ENCODE measurements around the gene HINT3. TPM values are rescaled to one million over a fixed set of nuclear protein-coding genes. Genes with fewer than 3 reads are reported as not detected.

The HINT3 gene
- total and polyA plus RNA-seq, 2 of the 13 experiments (the other 11 are each of a cell fraction or from before 2014, with no cell fraction given) = 3.1 to 22.8 TPM

DNA sequence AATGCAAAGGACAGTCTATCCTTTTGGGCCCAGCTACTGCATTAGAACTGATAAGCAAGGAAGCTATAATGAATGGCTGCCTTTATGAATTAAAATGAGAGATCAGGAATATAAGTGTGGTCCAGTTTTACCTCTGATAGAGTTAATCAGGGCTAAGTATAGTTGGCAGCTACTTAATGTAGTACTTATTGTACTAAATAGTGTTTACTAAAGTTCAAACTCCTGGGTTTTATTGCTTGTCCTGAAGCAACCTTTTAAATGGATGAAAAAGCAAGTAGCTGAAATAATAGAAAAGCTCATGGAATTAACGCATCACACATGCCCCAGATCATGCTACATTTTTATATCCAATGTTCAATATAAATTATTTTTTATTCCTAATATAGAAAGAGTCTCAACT is 35.1 kb downstream of the HINT3 start (continued):
- TF ChIP-seq ZNF253 (CRISPR knock-in tag; IDR thresholded peaks at IDR 0.05; ENCODE audit: borderline replicate concordance) (no peak), TCF7L2 (IDR thresholded peaks at IDR 0.05; ENCODE audit: low read depth, low read length) (no peak), ZNF891 (CRISPR knock-in tag; IDR thresholded peaks at IDR 0.05) (no peak), ZNF138 (CRISPR knock-in tag; IDR thresholded peaks at IDR 0.05; ENCODE audit: low read depth) (no peak)

- WGBS (ENCODE audit: low lambda C conversion rate) = 84% methylated on average over 5 of the region's 5 CpGs
- no peaks in the 10 kb centered on the region for H3K27me3 ChIP-seq (ENCODE audit: control insufficient read depth in 1 of 2, insufficient read depth in 2 of 2, low read length in 2 of 2)
- no TSS peak for BruUV-seq (replicated peaks)
- no peak overlapping the region for H3K4me3 ChIP-seq (replicated peaks in 1 of 3; ENCODE audit: insufficient read depth in 1 of 3, low read depth in 2 of 3, low read length in 3 of 3)
- no peak for FAIRE-seq
- no peak for DNase-seq (ENCODE audit: low spot score)
- no peak overlapping the region for H3K4me2 ChIP-seq (ENCODE audit: low read depth, low read length)
- H3K9ac ChIP-seq (ENCODE audit: insufficient read depth, low read depth, low read length) = no peak overlapping the region
- in situ Hi-C loops (cut with HindIII; ENCODE audit: extremely low pct_ligation_motif_present, low pct_unique_long_range_greater_than_20kb) (no loop called here), intact Hi-C loops (cut with micrococcal nuclease; ENCODE audit: unreplicated experiment) (loop anchor here (10.0 kb wide), 2 partner anchors 320 to 660 kb away; no protein-coding TSS in a partner anchor)
- CTCF ChIA-PET (ENCODE audit: low intra/inter-chr PET ratio, low total read pairs) = interaction anchor here (1.0 kb wide), 1 partner anchor 21 kb away, joined by 3 read pairs; no protein-coding TSS in a partner anchor
- POLR2A ChIA-PET = interaction anchor here (2.5 kb wide), 1 partner anchor 9 kb away, joined by 40 read pairs; the partner anchor contains the start of gene TRMT11
- H4K20me1 ChIP-seq (ENCODE audit: insufficient read depth, low read length) = peaks cover 35% of the 10 kb centered on the region
- H3K79me2 ChIP-seq (ENCODE audit: insufficient read depth, low read length) = peaks cover 56% of the 10 kb centered on the region
- H3K9me3 ChIP-seq (ENCODE audit: low read length) = no peaks in the 10 kb centered on the region
- no peak overlapping the region for H3K27ac ChIP-seq (ENCODE audit: extremely low read length, insufficient read depth, low read length)
- H3K36me3 ChIP-seq (replicated peaks in 1 of 2; ENCODE audit: control insufficient read depth in 1 of 2, insufficient read depth in 2 of 2, low read length in 2 of 2) = peaks cover 10 to 31% of the 10 kb centered on the region in 2 experiments
- no peak overlapping the region for H2AFZ ChIP-seq (ENCODE audit: low read length)
- ATAC-seq = peak; percentile 31; the same call in 2 of the 3 replicates
- peaks cover 56% of the 10 kb centered on the region for H3K4me1 ChIP-seq (ENCODE audit: insufficient read depth, low read length)
- no peak for TF ChIP-seq ZSCAN20 (CRISPR knock-in tag; IDR thresholded peaks at IDR 0.05; ENCODE audit: borderline replicate concordance)
- no peak for TF ChIP-seq HMGXB3 (CRISPR knock-in tag; IDR thresholded peaks at IDR 0.05; ENCODE audit: borderline replicate concordance)
- no peak for TF ChIP-seq ARNTL (CRISPR knock-in tag; IDR thresholded peaks at IDR 0.05)
- TF ChIP-seq TRIM24 (CRISPR knock-in tag; IDR thresholded peaks at IDR 0.05) = no peak
- TF ChIP-seq ZNF572 (CRISPR knock-in tag; IDR thresholded peaks at IDR 0.05) = no peak
- no peak for TF ChIP-seq HMGA1 (CRISPR knock-in tag; conservative IDR thresholded peaks at IDR 0.05)
- TF ChIP-seq TEAD2 (CRISPR knock-in tag; IDR thresholded peaks at IDR 0.05) = no peak
- no peak for TF ChIP-seq UBTF (CRISPR knock-in tag; IDR thresholded peaks at IDR 0.05)
- no peak for TF ChIP-seq ZNF83 (CRISPR knock-in tag; IDR thresholded peaks at IDR 0.05; ENCODE audit: borderline replicate concordance)
- no peak for TF ChIP-seq THAP7 (CRISPR knock-in tag; IDR thresholded peaks at IDR 0.05)
- TF ChIP-seq ZMYM4 (CRISPR knock-in tag; IDR thresholded peaks at IDR 0.05) = no peak
- TF ChIP-seq KDM6A (CRISPR knock-in tag; IDR thresholded peaks at IDR 0.05; ENCODE audit: low read depth) = no peak
Measured at GRCh38 chr6:125994670-125995488, 38.3 kb downstream of the HINT3 start.
